ENCODE data around the gene LAS1L. TPM values are rescaled to one million over a fixed set of nuclear protein-coding genes. Genes with fewer than 3 reads are reported as not detected.
A peak's percentile ranks its signal among the peaks of the same experiment; 100 is the strongest.
"Not testable (repeated sequence)": the region's sequence is repeated elsewhere in the genome, so short reads cannot be mapped to it uniquely, and the experiment has no call there.

The LAS1L gene
- polyA plus RNA-seq, result 10 to 100 TPM; 17.1 to 22.2 TPM

- WGBS, 2 donors, result 2 to 29% methylated on average over 50 of the region's 50 CpGs
- Histone ChIP-seq H3K4me1 (ENCODE audit: control insufficient read depth in 2 of 2, insufficient read depth in 2 of 2, low read length in 1 of 2) (peaks cover 0 to 5% of the 10 kb centered on the region in 2 donors), H3K27me3 (ENCODE audit: control insufficient read depth in 1 of 2, insufficient read depth in 2 of 2, low read length in 2 of 2) (no peaks in the 10 kb centered on the region), H3K36me3 (ENCODE audit: control insufficient read depth in 2 of 2, insufficient read depth in 2 of 2, low read length in 1 of 2) (peaks cover 0 to 6% of the 10 kb centered on the region in 2 donors), H3K27ac (ENCODE audit: low read depth in 2 of 2, low read length in 1 of 2) (peak within 1 kb of the TSS; percentile 58 to 66), H3K9me3 (ENCODE audit: control insufficient read depth in 2 of 2, insufficient read depth in 1 of 2, low read depth in 1 of 2, low read length in 1 of 2) (no peaks in the 10 kb centered on the region), H3K4me3 (ENCODE audit: low read depth in 1 of 2, low read length in 2 of 2) (peak within 1 kb of the TSS; percentile 62 to 70)
These were observed at the start of gene LAS1L for GRCh38 chrX:65534450-65535292. Gene LAS1L (minus strand): TSS chrX:65534787. CDS start chrX:65534715, 72 bp downstream.

- Histone ChIP-seq H3K27ac (ENCODE audit: low read depth in 2 of 2, low read length in 1 of 2) (no peak overlapping the region), H3K9me3 (ENCODE audit: control insufficient read depth in 2 of 2, insufficient read depth in 1 of 2, low read depth in 1 of 2, low read length in 1 of 2) (no peaks in the 10 kb centered on the region), H3K4me1 (ENCODE audit: control insufficient read depth in 2 of 2, insufficient read depth in 2 of 2, low read length in 1 of 2) (no peaks in the 10 kb centered on the region), H3K4me3 (ENCODE audit: low read depth in 1 of 2, low read length in 2 of 2) (no peak overlapping the region), H3K27me3 (ENCODE audit: control insufficient read depth in 1 of 2, insufficient read depth in 2 of 2, low read length in 2 of 2) (no peaks in the 10 kb centered on the region), H3K36me3 (ENCODE audit: control insufficient read depth in 2 of 2, insufficient read depth in 2 of 2, low read length in 1 of 2) (no peaks in the 10 kb centered on the region)
- WGBS, 2 donors, result 64 to 81% methylated on average over 4 of the region's 4 CpGs
These were observed 48.0 kb upstream of the LAS1L start for GRCh38 chrX:65582450-65583082.

GRCh38 chrX:65581661-65582339 lies 47.2 kb upstream of the LAS1L start:
- no peak overlapping the region for H3K4me3 ChIP-seq (ENCODE audit: low read depth in 1 of 2, low read length in 2 of 2)
- no peaks in the 10 kb centered on the region for H3K27me3 ChIP-seq (ENCODE audit: control insufficient read depth in 1 of 2, insufficient read depth in 2 of 2, low read length in 2 of 2)
- no peaks in the 10 kb centered on the region for H3K36me3 ChIP-seq (ENCODE audit: control insufficient read depth in 2 of 2, insufficient read depth in 2 of 2, low read length in 1 of 2)
- no peaks in the 10 kb centered on the region for H3K4me1 ChIP-seq (ENCODE audit: control insufficient read depth in 2 of 2, insufficient read depth in 2 of 2, low read length in 1 of 2)
- WGBS, 2 donors, result 10 to 15% methylated on average over 12 of the region's 12 CpGs
- no peak overlapping the region for H3K27ac ChIP-seq (ENCODE audit: low read depth in 2 of 2, low read length in 1 of 2)
- H3K9me3 ChIP-seq (ENCODE audit: control insufficient read depth in 2 of 2, insufficient read depth in 1 of 2, low read depth in 1 of 2, low read length in 1 of 2), result no peaks in the 10 kb centered on the region

- H3K9me3 ChIP-seq (ENCODE audit: control insufficient read depth in 2 of 2, insufficient read depth in 1 of 2, low read depth in 1 of 2, low read length in 1 of 2), result no peaks in the 10 kb centered on the region
- H3K4me1 ChIP-seq (ENCODE audit: control insufficient read depth in 2 of 2, insufficient read depth in 2 of 2, low read length in 1 of 2), result no peaks in the 10 kb centered on the region
- no peak overlapping the region for H3K27ac ChIP-seq (ENCODE audit: low read depth in 2 of 2, low read length in 1 of 2)
- H3K27me3 ChIP-seq (ENCODE audit: control insufficient read depth in 1 of 2, insufficient read depth in 2 of 2, low read length in 2 of 2), result no peaks in the 10 kb centered on the region
- H3K36me3 ChIP-seq (ENCODE audit: control insufficient read depth in 2 of 2, insufficient read depth in 2 of 2, low read length in 1 of 2), result no peaks in the 10 kb centered on the region
- no peak overlapping the region for H3K4me3 ChIP-seq (ENCODE audit: low read depth in 1 of 2, low read length in 2 of 2)
These were observed 43.8 kb upstream of the LAS1L start for GRCh38 chrX:65578346-65578745.

GRCh38 chrX:65576160-65576559 lies 41.6 kb upstream of the LAS1L start:
- Histone ChIP-seq H3K4me1 (ENCODE audit: control insufficient read depth in 2 of 2, insufficient read depth in 2 of 2, low read length in 1 of 2) (no peaks in the 10 kb centered on the region), H3K4me3 (ENCODE audit: low read depth in 1 of 2, low read length in 2 of 2) (no peak overlapping the region), H3K27me3 (ENCODE audit: control insufficient read depth in 1 of 2, insufficient read depth in 2 of 2, low read length in 2 of 2) (no peaks in the 10 kb centered on the region), H3K36me3 (ENCODE audit: control insufficient read depth in 2 of 2, insufficient read depth in 2 of 2, low read length in 1 of 2) (no peaks in the 10 kb centered on the region), H3K27ac (ENCODE audit: low read depth in 2 of 2, low read length in 1 of 2) (no peak overlapping the region), H3K9me3 (ENCODE audit: control insufficient read depth in 2 of 2, insufficient read depth in 1 of 2, low read depth in 1 of 2, low read length in 1 of 2) (no peaks in the 10 kb centered on the region)

GRCh38 chrX:65575022-65575421 lies 40.4 kb upstream of the LAS1L start:
- H3K4me1 ChIP-seq (ENCODE audit: control insufficient read depth in 2 of 2, insufficient read depth in 2 of 2, low read length in 1 of 2), result no peaks in the 10 kb centered on the region
- H3K27ac ChIP-seq (ENCODE audit: low read depth in 2 of 2, low read length in 1 of 2), result no peak overlapping the region
- H3K4me3 ChIP-seq (ENCODE audit: low read depth in 1 of 2, low read length in 2 of 2), result no peak overlapping the region
- no peaks in the 10 kb centered on the region for H3K9me3 ChIP-seq (ENCODE audit: control insufficient read depth in 2 of 2, insufficient read depth in 1 of 2, low read depth in 1 of 2, low read length in 1 of 2)
- no peaks in the 10 kb centered on the region for H3K27me3 ChIP-seq (ENCODE audit: control insufficient read depth in 1 of 2, insufficient read depth in 2 of 2, low read length in 2 of 2)
- WGBS, 2 donors, result 46 to 56% methylated on average over 3 of the region's 3 CpGs
- no peaks in the 10 kb centered on the region for H3K36me3 ChIP-seq (ENCODE audit: control insufficient read depth in 2 of 2, insufficient read depth in 2 of 2, low read length in 1 of 2)

GRCh38 chrX:65574356-65574755 lies 39.8 kb upstream of the LAS1L start:
- 88 to 94% methylated on average over 2 of the region's 2 CpGs for WGBS, 2 donors
- H3K27me3 ChIP-seq (ENCODE audit: control insufficient read depth in 1 of 2, insufficient read depth in 2 of 2, low read length in 2 of 2), result no peaks in the 10 kb centered on the region
- H3K9me3 ChIP-seq (ENCODE audit: control insufficient read depth in 2 of 2, insufficient read depth in 1 of 2, low read depth in 1 of 2, low read length in 1 of 2), result no peaks in the 10 kb centered on the region
- no peak overlapping the region for H3K27ac ChIP-seq (ENCODE audit: low read depth in 2 of 2, low read length in 1 of 2)
- no peak overlapping the region for H3K4me3 ChIP-seq (ENCODE audit: low read depth in 1 of 2, low read length in 2 of 2)
- no peaks in the 10 kb centered on the region for H3K4me1 ChIP-seq (ENCODE audit: control insufficient read depth in 2 of 2, insufficient read depth in 2 of 2, low read length in 1 of 2)
- H3K36me3 ChIP-seq (ENCODE audit: control insufficient read depth in 2 of 2, insufficient read depth in 2 of 2, low read length in 1 of 2), result no peaks in the 10 kb centered on the region

GRCh38 chrX:65572971-65573370 lies 38.4 kb upstream of the LAS1L start:
- H3K4me1 ChIP-seq (ENCODE audit: control insufficient read depth in 2 of 2, insufficient read depth in 2 of 2, low read length in 1 of 2), result no peaks in the 10 kb centered on the region
- H3K27me3 ChIP-seq (ENCODE audit: control insufficient read depth in 1 of 2, insufficient read depth in 2 of 2, low read length in 2 of 2), result no peaks in the 10 kb centered on the region
- H3K27ac ChIP-seq (ENCODE audit: low read depth in 2 of 2, low read length in 1 of 2), result no peak overlapping the region
- no peak overlapping the region for H3K4me3 ChIP-seq (ENCODE audit: low read depth in 1 of 2, low read length in 2 of 2)
- no peaks in the 10 kb centered on the region for H3K36me3 ChIP-seq (ENCODE audit: control insufficient read depth in 2 of 2, insufficient read depth in 2 of 2, low read length in 1 of 2)
- no peaks in the 10 kb centered on the region for H3K9me3 ChIP-seq (ENCODE audit: control insufficient read depth in 2 of 2, insufficient read depth in 1 of 2, low read depth in 1 of 2, low read length in 1 of 2)
- 78 to 94% methylated on average over 4 of the region's 4 CpGs for WGBS, 2 donors

- H3K9me3 ChIP-seq (ENCODE audit: control insufficient read depth in 2 of 2, insufficient read depth in 1 of 2, low read depth in 1 of 2, low read length in 1 of 2); H3K27me3 ChIP-seq (ENCODE audit: control insufficient read depth in 1 of 2, insufficient read depth in 2 of 2, low read length in 2 of 2); H3K4me1 ChIP-seq (ENCODE audit: control insufficient read depth in 2 of 2, insufficient read depth in 2 of 2, low read length in 1 of 2); H3K27ac ChIP-seq (ENCODE audit: low read depth in 2 of 2, low read length in 1 of 2); H3K4me3 ChIP-seq (ENCODE audit: low read depth in 1 of 2, low read length in 2 of 2); H3K36me3 ChIP-seq (ENCODE audit: control insufficient read depth in 2 of 2, insufficient read depth in 2 of 2, low read length in 1 of 2): not testable (repeated sequence)
- 81 to 90% methylated on average over 1 of the region's 1 CpG for WGBS, 2 donors
These were observed 28.3 kb upstream of the LAS1L start for GRCh38 chrX:65562850-65563249.
